ENCODE measurements around the gene MAPKAP1. TPM values are rescaled to one million over a fixed set of nuclear protein-coding genes. Genes with fewer than 3 reads are reported as not detected.

MAPKAP1 gene
- total and polyA plus RNA-seq, 9 of the 15 experiments (the other 6 are each of a cell fraction or from before 2014, with no cell fraction given), result 2.6 to 82.1 (median 61.1) TPM

DNA sequence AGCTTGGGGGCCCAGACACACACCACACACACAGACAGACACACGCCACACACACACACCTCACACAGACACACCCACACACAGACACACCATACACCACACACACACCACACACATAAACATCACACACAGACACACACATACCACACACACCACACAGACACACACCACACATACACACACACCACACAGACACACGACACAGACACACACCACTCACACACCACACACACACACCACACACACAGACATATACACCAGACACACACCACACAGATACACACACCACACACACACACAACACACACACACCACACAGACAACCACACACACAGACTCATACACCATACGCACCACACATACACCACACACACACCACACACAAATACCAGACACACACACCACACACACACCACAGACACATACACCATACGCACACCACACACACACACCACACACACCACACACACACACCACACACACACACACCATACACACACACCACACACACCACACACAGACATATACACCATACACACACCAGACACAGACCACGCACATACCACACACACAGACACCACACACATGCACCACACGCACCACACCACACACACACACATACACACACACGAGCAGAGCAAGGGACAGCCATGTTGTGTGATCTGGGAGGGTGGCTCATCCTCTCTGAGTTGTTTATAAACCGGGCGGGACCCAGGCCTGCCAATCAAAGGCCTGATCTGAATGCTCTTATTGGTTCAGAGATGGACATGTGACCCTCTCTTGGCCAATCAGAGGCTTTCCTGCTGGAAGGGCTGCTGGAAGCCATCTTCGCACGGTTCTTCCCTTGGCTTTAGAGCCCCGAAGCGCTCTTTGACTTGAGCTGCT lies 297.1 kb downstream of the MAPKAP1 start (continued):
- TF ChIP-seq, protein P1, sequence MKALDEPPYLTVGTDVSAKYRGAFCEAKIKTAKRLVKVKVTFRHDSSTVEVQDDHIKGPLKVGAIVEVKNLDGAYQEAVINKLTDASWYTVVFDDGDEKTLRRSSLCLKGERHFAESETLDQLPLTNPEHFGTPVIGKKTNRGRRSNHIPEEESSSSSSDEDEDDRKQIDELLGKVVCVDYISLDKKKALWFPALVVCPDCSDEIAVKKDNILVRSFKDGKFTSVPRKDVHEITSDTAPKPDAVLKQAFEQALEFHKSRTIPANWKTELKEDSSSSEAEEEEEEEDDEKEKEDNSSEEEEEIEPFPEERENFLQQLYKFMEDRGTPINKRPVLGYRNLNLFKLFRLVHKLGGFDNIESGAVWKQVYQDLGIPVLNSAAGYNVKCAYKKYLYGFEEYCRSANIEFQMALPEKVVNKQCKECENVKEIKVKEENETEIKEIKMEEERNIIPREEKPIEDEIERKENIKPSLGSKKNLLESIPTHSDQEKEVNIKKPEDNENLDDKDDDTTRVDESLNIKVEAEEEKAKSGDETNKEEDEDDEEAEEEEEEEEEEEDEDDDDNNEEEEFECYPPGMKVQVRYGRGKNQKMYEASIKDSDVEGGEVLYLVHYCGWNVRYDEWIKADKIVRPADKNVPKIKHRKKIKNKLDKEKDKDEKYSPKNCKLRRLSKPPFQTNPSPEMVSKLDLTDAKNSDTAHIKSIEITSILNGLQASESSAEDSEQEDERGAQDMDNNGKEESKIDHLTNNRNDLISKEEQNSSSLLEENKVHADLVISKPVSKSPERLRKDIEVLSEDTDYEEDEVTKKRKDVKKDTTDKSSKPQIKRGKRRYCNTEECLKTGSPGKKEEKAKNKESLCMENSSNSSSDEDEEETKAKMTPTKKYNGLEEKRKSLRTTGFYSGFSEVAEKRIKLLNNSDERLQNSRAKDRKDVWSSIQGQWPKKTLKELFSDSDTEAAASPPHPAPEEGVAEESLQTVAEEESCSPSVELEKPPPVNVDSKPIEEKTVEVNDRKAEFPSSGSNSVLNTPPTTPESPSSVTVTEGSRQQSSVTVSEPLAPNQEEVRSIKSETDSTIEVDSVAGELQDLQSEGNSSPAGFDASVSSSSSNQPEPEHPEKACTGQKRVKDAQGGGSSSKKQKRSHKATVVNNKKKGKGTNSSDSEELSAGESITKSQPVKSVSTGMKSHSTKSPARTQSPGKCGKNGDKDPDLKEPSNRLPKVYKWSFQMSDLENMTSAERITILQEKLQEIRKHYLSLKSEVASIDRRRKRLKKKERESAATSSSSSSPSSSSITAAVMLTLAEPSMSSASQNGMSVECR (CRISPR knock-in tag; IDR thresholded peaks at IDR 0.05), result no peak
- TF ChIP-seq SRSF1 (IDR thresholded peaks at IDR 0.05; ENCODE audit: low read depth, low read length) (no peak), ZFX (CRISPR knock-in tag; IDR thresholded peaks at IDR 0.05) (no peak), MYNN (IDR thresholded peaks at IDR 0.05) (no peak), MYNN (CRISPR knock-in tag; IDR thresholded peaks at IDR 0.05) (no peak), HDAC3 (IDR thresholded peaks at IDR 0.05; ENCODE audit: borderline replicate concordance, partially characterized antibody) (no peak), GATAD2B (IDR thresholded peaks at IDR 0.05; ENCODE audit: borderline replicate concordance) (no peak), CREBBP (IDR thresholded peaks at IDR 0.05; ENCODE audit: low read depth, low read length) (no peak), SMAD2 (IDR thresholded peaks at IDR 0.05; ENCODE audit: low read depth, low read length) (no peak), ILF3 (IDR thresholded peaks at IDR 0.05; ENCODE audit: borderline replicate concordance) (no peak), POLR2G (IDR thresholded peaks at IDR 0.05; ENCODE audit: low read depth, low read length) (peak; percentile 44; the same call in 1 of the 2 replicates), NFIC (IDR thresholded peaks at IDR 0.05) (peak; percentile 37)
- TF ChIP-seq, protein P2, sequence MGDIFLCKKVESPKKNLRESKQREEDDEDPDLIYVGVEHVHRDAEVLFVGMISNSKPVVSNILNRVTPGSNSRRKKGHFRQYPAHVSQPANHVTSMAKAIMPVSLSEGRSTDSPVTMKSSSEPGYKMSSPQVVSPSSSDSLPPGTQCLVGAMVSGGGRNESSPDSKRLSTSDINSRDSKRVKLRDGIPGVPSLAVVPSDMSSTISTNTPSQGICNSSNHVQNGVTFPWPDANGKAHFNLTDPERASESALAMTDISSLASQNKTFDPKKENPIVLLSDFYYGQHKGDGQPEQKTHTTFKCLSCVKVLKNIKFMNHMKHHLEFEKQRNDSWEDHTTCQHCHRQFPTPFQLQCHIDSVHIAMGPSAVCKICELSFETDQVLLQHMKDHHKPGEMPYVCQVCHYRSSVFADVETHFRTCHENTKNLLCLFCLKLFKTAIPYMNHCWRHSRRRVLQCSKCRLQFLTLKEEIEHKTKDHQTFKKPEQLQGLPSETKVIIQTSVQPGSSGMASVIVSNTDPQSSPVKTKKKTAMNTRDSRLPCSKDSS (IDR thresholded peaks at IDR 0.05; ENCODE audit: low read depth, partially characterized antibody), result peak; percentile 77
- TF ChIP-seq, protein P3, sequence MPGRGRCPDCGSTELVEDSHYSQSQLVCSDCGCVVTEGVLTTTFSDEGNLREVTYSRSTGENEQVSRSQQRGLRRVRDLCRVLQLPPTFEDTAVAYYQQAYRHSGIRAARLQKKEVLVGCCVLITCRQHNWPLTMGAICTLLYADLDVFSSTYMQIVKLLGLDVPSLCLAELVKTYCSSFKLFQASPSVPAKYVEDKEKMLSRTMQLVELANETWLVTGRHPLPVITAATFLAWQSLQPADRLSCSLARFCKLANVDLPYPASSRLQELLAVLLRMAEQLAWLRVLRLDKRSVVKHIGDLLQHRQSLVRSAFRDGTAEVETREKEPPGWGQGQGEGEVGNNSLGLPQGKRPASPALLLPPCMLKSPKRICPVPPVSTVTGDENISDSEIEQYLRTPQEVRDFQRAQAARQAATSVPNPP (IDR thresholded peaks at IDR 0.05; ENCODE audit: borderline replicate concordance, insufficient read depth, insufficient read length), result no peak
- TF ChIP-seq, protein P4, sequence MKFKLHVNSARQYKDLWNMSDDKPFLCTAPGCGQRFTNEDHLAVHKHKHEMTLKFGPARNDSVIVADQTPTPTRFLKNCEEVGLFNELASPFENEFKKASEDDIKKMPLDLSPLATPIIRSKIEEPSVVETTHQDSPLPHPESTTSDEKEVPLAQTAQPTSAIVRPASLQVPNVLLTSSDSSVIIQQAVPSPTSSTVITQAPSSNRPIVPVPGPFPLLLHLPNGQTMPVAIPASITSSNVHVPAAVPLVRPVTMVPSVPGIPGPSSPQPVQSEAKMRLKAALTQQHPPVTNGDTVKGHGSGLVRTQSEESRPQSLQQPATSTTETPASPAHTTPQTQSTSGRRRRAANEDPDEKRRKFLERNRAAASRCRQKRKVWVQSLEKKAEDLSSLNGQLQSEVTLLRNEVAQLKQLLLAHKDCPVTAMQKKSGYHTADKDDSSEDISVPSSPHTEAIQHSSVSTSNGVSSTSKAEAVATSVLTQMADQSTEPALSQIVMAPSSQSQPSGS (CRISPR knock-in tag; IDR thresholded peaks at IDR 0.05), result no peak

Data from K562 (cell line).